ENCODE measurements around the gene HOXB3.

The HOXB3 gene

GRCh38 chr17:48597778-48598631 lies 8.0 kb upstream of the HOXB3 start:
- DNase-seq (ENCODE audit: low read depth): no peak

- DNase-seq (ENCODE audit: low read depth): no peak
Observed at GRCh38 chr17:48597528-48597777, 7.4 kb upstream of the HOXB3 start.

GRCh38 chr17:48596735-48597527 lies 6.9 kb upstream of the HOXB3 start:
- no peak for DNase-seq (ENCODE audit: low read depth)

GRCh38 chr17:48596000-48596734 lies 6.1 kb upstream of the HOXB3 start:
- no peak for DNase-seq (ENCODE audit: low read depth)

- DNase-seq (ENCODE audit: low read depth): no peak
Observed at GRCh38 chr17:48595278-48595999, 5.4 kb upstream of the HOXB3 start.

- no peak for DNase-seq (ENCODE audit: low read depth)
Observed at GRCh38 chr17:48594538-48595277, 4.7 kb upstream of the HOXB3 start.

- peak; percentile 64 for DNase-seq (ENCODE audit: low read depth)
Observed at GRCh38 chr17:48593840-48594537, 3.9 kb upstream of the HOXB3 start.

GRCh38 chr17:48593126-48593829 lies 3.2 kb upstream of the HOXB3 start, which contains the start of gene HOXB5:
HOXB5 (minus strand) TSS chr17:48593779; CDS start chr17:48593682, 97 bp downstream.
- no peak for DNase-seq (ENCODE audit: low read depth)

- DNase-seq (ENCODE audit: low read depth): no peak
Observed at GRCh38 chr17:48592577-48592976, 2.5 kb upstream of the HOXB3 start.

- no peak for DNase-seq (ENCODE audit: low read depth)
Observed at GRCh38 chr17:48592057-48592514, 2.0 kb upstream of the HOXB3 start.

GRCh38 chr17:48591255-48592056 lies 1.4 kb upstream of the HOXB3 start:
- no peak for DNase-seq (ENCODE audit: low read depth)

GRCh38 chr17:48590607-48591161 lies 643 bp upstream of the HOXB3 start:
- no peak for DNase-seq (ENCODE audit: low read depth)

- no peak for DNase-seq (ENCODE audit: low read depth)
Observed at GRCh38 chr17:48589060-48589830, 796 bp downstream of the HOXB3 start.

- no peak for DNase-seq (ENCODE audit: low read depth)
Observed at GRCh38 chr17:48588528-48588927, 1.5 kb downstream of the HOXB3 start.

GRCh38 chr17:48588074-48588415 lies 2.0 kb downstream of the HOXB3 start:
- no peak for DNase-seq (ENCODE audit: low read depth)

GRCh38 chr17:48587276-48588073 lies 2.6 kb downstream of the HOXB3 start:
- no peak for DNase-seq (ENCODE audit: low read depth)

Measured in stimulated activated CD8-positive, alpha-beta memory T cell treated with anti-CD3 and anti-CD28 coated beads, Interleukin-12 subunit alpha, Interleukin-12 subunit beta, amount 100 ng/mL, for 4 hours (primary cell).